Smooth muscle cell (in vitro differentiated cells): Measurements from ENCODE around the gene SLC15A4. TPM values are rescaled to one million over a fixed set of nuclear protein-coding genes. Genes with fewer than 3 reads are reported as not detected.

Experiments
- DNase-seq: peaks from one replicate; lab custom pipeline; 2025; ENCODE audit not compliant: unreplicated experiment; lab: John Stamatoyannopoulos, UW
- H2AFZ ChIP-seq: fragments of 200-600 bp; sonication (generic); 2 replicates; pipeline ENCODE4 v1.6.0; 2016; ENCODE audit warnings: antibody characterized with exemption, low read depth, mild to moderate bottlenecking
- H3F3A ChIP-seq: fragments of 200-600 bp; sonication (generic); 2 replicates; pipeline ENCODE4 v1.6.0; 2017; ENCODE audit warnings: antibody characterized with exemption, low read depth
- H3K27ac ChIP-seq: fragments of 200-600 bp; sonication (generic); 2 replicates; pipeline ENCODE4 v1.5.1; 2016; ENCODE audit warnings: low read depth, mild to moderate bottlenecking
- H3K27me3 ChIP-seq: fragments of 200-600 bp; sonication (generic); 2 replicates; pipeline ENCODE4 v1.6.1; 2016; ENCODE audit warnings: low read depth, mild to moderate bottlenecking
- H3K36me3 ChIP-seq: fragments of 200-600 bp; sonication (generic); 2 replicates; pipeline ENCODE4 v1.5.1; 2016; ENCODE audit warnings: low read depth
- H3K4me1 ChIP-seq: fragments of 200-600 bp; sonication (generic); 2 replicates; pipeline ENCODE4 v1.5.1; 2016; ENCODE audit warnings: low read depth
- H3K4me2 ChIP-seq: fragments of 200-600 bp; sonication (generic); 2 replicates; pipeline ENCODE4 v1.6.0; 2016; ENCODE audit warnings: mild to moderate bottlenecking
- H3K4me3 ChIP-seq: fragments of 200-600 bp; sonication (generic); 2 replicates; pipeline ENCODE4 v1.5.1; 2016; ENCODE audit warnings: mild to moderate bottlenecking
- H3K79me2 ChIP-seq: fragments of 200-600 bp; sonication (generic); 2 replicates; pipeline ENCODE4 v1.6.0; 2016; ENCODE audit warnings: low read depth, mild to moderate bottlenecking
- H3K9ac ChIP-seq: fragments of 200-600 bp; sonication (generic); 2 replicates; pipeline ENCODE4 v1.6.0; 2016; ENCODE audit warnings: low read depth
- H3K9me3 ChIP-seq: fragments of 200-600 bp; sonication (generic); replicated peaks from 2 replicates; pipeline ENCODE4 v1.5.1; 2016; ENCODE audit warnings: low read depth
- H4K20me1 ChIP-seq: fragments of 200-600 bp; sonication (generic); 2 replicates; pipeline ENCODE4 v1.6.0; 2016; ENCODE audit warnings: low read depth
- WGBS: methylation state at CpG from one replicate; pipeline ENCODE4 v1.1.7; 2016; ENCODE audit warnings: low lambda C conversion rate; 5-methylcytosine and 5-hydroxymethylcytosine counted together
- polyA plus RNA-seq: library from polyadenylated mRNA; unstranded; fragments of >200 nt; fragmentation: Nextera tagmentation; extraction: Ambion mirVana; gene quantifications from 2 replicates; pipeline ENCODE4 v1.2.1, GENCODE V29; 2016
- total RNA-seq: library from RNA; depleted of rRNA; stranded (reverse); fragments of >200 nt; gene quantifications from 2 replicates; pipeline ENCODE4 v1.2.3, GENCODE V29; 2014
- TF ChIP-seq, protein P1 (sequence below): fragments of 200-600 bp; sonication (generic); IDR thresholded peaks from 2 replicates; pipeline ENCODE4 v1.5.1; 2017; ENCODE audit warnings: borderline replicate concordance, mild to moderate bottlenecking, antibody characterized with exemption; ENCODE audit not compliant: insufficient read depth, poor library complexity, severe bottlenecking

Gene SLC15A4
- total and polyA plus RNA-seq, 2 experiments from 2014 or later, result 35.0 to 37.3 TPM

DNA sequence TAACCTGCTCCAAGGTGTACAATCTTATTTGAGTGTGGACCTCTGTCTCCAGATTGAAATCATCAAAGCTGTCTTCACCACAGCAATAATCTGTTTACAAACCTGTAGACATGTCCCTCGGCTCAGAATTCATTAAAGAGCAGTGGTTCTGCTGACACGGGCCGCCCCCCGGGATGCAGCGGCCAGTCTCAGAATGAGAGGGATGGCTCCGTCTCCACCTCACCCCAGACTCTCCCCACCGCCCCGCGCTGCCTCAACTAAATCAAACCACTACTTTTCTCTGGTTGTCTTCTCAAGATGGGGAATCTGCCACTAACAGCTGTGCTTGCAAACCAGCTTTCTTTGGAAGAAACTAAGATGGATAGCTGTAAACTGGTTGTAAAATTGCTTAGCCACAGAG is 56.2 kb downstream of the SLC15A4 start:
- no peaks in the 10 kb centered on the region for H3K9me3 ChIP-seq
- no peak overlapping the region for H3K27ac ChIP-seq
- no peaks in the 10 kb centered on the region for H3K4me1 ChIP-seq
- H4K20me1 ChIP-seq, result no peaks in the 10 kb centered on the region
- no peaks in the 10 kb centered on the region for H3F3A ChIP-seq
- WGBS, result 65% methylated on average over 9 of the region's 9 CpGs
- H3K9ac ChIP-seq, result no peak overlapping the region
- H3K4me3 ChIP-seq, result no peak overlapping the region
- H3K27me3 ChIP-seq, result peaks cover 33% of the 10 kb centered on the region
- H3K36me3 ChIP-seq, result no peaks in the 10 kb centered on the region
- H3K4me2 ChIP-seq, result no peak overlapping the region
- no peak overlapping the region for H2AFZ ChIP-seq
- TF ChIP-seq, protein P1, sequence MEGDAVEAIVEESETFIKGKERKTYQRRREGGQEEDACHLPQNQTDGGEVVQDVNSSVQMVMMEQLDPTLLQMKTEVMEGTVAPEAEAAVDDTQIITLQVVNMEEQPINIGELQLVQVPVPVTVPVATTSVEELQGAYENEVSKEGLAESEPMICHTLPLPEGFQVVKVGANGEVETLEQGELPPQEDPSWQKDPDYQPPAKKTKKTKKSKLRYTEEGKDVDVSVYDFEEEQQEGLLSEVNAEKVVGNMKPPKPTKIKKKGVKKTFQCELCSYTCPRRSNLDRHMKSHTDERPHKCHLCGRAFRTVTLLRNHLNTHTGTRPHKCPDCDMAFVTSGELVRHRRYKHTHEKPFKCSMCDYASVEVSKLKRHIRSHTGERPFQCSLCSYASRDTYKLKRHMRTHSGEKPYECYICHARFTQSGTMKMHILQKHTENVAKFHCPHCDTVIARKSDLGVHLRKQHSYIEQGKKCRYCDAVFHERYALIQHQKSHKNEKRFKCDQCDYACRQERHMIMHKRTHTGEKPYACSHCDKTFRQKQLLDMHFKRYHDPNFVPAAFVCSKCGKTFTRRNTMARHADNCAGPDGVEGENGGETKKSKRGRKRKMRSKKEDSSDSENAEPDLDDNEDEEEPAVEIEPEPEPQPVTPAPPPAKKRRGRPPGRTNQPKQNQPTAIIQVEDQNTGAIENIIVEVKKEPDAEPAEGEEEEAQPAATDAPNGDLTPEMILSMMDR, result no peak
- no peak for DNase-seq
- H3K79me2 ChIP-seq, result no peaks in the 10 kb centered on the region

DNA sequence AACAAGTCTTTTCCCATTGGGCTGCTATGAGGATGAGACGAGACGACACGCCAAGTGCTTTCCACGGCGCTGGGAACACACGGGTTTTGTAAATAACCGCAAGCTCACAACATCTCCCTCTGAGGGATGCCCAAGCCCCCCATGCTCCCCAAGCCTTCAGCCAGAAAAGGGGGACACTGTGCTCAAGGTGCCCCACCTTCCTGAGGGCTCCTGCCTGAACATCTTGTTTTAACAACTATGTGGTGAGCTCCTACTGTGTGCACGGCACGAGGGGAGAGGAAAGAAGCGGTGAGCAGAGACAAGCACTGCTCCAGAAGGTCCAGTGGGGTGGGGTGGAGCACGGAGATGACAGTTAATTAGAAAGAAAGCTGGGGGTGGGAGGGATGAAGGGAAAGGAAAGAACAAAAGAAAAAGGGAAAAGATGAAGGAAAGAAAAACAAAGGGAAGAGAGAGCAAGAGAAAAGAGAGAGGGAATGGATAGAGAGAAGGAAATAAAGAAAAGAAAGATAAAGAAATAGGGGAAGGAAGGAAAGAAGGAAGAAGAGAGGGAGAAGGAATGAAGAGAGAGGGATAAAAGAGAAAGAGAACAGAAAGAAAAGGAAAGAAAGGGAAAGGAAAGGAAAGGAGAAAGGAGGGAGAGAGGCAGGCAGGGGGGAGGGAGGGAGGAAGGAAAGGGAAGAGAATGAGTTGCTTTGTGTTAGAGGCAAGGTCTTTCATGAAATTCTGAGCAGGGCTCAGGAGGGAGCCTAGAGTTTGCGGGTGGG is 56.8 kb downstream of the SLC15A4 start:
- WGBS, result 83% methylated on average over 12 of the region's 12 CpGs
- Histone ChIP-seq H3K9me3 (no peaks in the 10 kb centered on the region), H3K27ac (no peak overlapping the region), H2AFZ (no peak overlapping the region), H3K36me3 (no peaks in the 10 kb centered on the region), H3F3A (no peaks in the 10 kb centered on the region), H3K27me3 (peaks cover 33% of the 10 kb centered on the region), H3K9ac (no peak overlapping the region), H3K4me1 (no peaks in the 10 kb centered on the region), H3K4me2 (no peak overlapping the region), H3K4me3 (no peak overlapping the region), H4K20me1 (no peaks in the 10 kb centered on the region), H3K79me2 (no peaks in the 10 kb centered on the region)
- TF ChIP-seq, protein P1, result no peak
- DNase-seq, result no peak

DNA sequence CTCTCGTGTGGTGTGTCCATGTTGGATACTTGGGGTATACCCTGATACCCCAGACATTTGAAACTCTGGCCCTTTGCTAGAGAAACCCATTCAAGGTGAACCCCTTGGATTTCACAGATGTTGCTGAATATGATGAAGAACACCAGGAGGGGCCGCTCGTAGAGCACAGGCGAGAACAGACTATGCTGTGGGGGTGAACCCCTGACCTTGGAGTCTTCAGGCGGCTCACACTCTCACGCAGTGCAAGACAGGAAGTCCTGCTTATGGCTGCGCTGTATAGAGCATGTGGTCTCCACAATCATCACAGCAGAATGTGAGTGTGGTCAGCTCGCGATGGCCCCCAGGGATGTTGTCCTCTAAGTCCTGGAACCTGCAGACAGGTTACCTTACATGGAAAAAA is 60.4 kb downstream of the SLC15A4 start:
- TF ChIP-seq, protein P1, result no peak
- no peaks in the 10 kb centered on the region for H4K20me1 ChIP-seq
- no peak for DNase-seq
- no peak overlapping the region for H3K4me3 ChIP-seq
- no peak overlapping the region for H3K9ac ChIP-seq
- H3K36me3 ChIP-seq, result no peaks in the 10 kb centered on the region
- H3K4me2 ChIP-seq, result no peak overlapping the region
- no peak overlapping the region for H3K27ac ChIP-seq
- no peaks in the 10 kb centered on the region for H3F3A ChIP-seq
- WGBS, result 90% methylated on average over 9 of the region's 9 CpGs
- H3K79me2 ChIP-seq, result no peaks in the 10 kb centered on the region
- H3K27me3 ChIP-seq, result peaks cover 29% of the 10 kb centered on the region
- no peak overlapping the region for H2AFZ ChIP-seq
- no peaks in the 10 kb centered on the region for H3K9me3 ChIP-seq
- no peaks in the 10 kb centered on the region for H3K4me1 ChIP-seq

DNA sequence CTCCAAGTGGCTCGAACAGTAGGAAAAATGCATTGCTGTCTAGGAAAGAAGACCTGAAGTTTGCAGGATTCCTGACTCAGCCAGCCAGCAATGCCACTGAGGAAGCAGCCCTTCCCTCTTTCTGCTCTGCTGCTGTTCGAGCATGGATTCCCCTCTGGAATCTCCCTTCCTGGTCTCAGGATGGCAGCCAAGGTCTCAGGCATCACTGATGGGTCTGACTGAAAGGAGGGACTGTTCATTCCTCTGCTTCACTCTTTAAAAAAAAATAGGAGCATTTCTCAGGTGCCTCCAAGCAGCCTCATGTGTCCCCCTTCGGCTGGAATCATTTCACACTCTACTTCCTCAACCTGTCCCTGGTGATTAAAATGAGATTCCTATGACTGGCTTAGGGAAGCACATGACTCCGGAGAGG is 62.4 kb downstream of the SLC15A4 start:
- Histone ChIP-seq H2AFZ (no peak overlapping the region), H3F3A (no peaks in the 10 kb centered on the region), H3K4me3 (no peak overlapping the region), H4K20me1 (no peaks in the 10 kb centered on the region), H3K27ac (no peak overlapping the region), H3K4me2 (no peak overlapping the region), H3K36me3 (no peaks in the 10 kb centered on the region), H3K9me3 (no peaks in the 10 kb centered on the region), H3K27me3 (peaks cover 9% of the 10 kb centered on the region), H3K9ac (no peak overlapping the region), H3K4me1 (peaks cover 3% of the 10 kb centered on the region), H3K79me2 (no peaks in the 10 kb centered on the region)
- TF ChIP-seq, protein P1, result no peak
- DNase-seq, result no peak
- WGBS, result 84% methylated on average over 4 of the region's 4 CpGs
